Measurements from ENCODE around the gene USHBP1.
A peak's percentile ranks its signal among the peaks of the same experiment; 100 is the strongest.

The USHBP1 gene, protein sequence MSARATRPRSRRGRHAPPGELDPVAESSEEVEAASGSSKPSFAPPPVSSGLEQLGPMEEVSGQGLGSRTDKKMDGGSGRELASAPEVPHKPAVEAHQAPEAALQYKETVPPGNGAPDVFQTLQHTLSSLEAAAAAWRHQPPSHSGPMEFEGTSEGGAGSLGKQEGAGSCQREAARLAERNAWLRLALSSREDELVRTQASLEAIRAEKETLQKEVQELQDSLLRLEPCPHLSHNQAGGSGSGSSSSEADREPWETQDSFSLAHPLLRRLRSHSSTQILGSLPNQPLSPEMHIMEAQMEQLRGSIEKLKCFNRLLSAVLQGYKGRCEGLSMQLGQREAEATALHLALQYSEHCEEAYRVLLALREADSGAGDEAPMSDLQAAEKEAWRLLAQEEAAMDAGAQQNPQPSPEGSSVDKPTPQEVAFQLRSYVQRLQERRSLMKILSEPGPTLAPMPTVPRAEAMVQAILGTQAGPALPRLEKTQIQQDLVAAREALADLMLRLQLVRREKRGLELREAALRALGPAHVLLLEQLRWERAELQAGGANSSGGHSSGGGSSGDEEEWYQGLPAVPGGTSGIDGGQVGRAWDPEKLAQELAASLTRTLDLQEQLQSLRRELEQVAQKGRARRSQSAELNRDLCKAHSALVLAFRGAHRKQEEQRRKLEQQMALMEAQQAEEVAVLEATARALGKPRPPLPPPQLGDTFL

DNA sequence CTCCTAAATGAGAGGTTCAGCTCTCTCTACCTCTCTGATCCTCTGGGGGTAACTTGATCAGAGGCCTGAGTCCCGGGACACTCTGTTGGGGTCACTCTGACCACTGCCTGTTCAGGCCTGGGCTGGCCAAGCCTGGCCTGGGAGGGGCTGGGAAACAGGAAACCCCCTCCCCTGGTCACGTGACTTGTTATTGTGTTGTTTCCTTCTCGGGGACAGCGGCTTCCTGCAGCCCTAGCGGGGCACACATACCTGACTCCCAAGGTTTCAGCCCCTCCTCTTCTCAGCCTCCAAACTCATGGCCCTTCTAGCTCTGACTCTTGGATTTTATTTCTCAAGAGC lies at the start of gene USHBP1:
USHBP1 (minus strand) TSS at position 105 of the 339 bp plus-strand sequence. CDS start 446 bp downstream, outside the sequence.
- no peak for DNase-seq

DNA sequence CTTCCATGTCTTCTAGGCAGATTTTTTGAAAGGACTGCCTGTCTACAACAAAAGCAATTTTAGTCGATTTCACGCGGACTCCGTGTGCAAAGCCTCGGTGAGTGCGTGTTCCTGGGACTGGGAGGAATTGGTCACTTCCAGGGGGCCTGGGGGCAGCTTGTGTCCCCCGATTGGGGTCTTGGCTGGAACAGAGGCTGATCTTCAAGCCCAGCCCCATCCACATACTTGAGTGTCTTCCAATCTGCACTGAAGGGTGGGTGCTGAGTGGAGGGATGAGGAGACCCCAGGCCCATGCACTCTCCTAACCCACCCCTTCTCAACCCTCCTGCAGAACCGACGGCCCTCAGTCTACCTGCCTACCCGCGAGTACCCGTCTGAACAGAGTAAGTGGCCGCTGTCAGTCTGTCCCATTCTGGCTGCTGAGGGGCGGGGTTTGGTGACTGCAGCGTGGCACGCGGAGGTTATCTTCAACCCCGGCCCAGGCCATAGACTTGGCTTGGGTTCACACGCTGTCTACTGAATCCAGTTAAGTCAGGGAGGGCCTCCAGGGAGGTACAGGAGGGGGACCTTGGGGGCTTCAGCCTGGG lies 49.6 kb upstream of the USHBP1 start:
- DNase-seq = no peak

DNA sequence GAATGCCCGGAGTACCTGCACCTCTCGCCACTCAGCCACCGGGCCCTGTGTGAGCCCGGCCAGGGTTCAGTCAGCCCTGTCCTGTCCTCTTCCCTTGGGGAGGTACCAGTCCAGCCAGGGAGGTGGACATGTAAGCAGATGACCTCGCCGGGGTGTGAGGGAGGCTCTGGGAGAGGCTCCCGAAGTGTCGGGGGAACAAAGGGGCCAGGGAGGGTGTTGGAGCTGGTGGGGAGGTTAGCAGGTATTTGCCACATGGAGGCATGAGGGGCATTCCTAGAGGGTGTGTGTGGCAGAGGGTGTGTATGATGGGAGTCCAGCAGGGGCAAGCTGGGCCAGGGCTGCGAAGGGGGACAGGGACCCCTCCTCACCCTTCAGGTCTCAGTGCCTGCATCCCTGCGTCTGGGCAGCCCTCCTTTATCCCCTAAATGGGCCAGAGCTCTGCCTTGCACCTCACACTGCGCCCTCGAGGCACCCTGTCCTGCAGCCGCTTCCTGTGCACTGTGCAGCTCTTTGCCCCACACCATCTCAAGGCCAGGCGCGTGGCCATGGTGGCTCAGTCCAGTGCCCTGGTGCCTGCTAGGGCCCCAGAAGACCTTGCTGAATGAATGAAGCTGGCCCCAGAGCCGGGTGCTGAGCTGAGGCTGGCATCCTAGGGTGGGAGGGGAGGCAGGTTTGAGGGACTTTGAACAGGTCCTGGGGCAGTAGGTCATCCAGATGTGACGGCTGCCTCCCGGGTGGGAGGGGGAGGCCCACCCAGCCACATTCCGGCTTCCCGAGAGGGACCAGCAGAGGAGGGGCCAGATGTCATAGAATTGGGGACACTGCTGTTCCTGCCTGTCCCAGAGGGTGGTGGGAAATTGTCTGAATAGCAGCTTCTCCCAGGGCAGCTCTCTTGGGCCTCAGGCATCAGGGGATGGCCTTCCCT lies 47.9 kb upstream of the USHBP1 start:
- DNase-seq = no peak

DNA sequence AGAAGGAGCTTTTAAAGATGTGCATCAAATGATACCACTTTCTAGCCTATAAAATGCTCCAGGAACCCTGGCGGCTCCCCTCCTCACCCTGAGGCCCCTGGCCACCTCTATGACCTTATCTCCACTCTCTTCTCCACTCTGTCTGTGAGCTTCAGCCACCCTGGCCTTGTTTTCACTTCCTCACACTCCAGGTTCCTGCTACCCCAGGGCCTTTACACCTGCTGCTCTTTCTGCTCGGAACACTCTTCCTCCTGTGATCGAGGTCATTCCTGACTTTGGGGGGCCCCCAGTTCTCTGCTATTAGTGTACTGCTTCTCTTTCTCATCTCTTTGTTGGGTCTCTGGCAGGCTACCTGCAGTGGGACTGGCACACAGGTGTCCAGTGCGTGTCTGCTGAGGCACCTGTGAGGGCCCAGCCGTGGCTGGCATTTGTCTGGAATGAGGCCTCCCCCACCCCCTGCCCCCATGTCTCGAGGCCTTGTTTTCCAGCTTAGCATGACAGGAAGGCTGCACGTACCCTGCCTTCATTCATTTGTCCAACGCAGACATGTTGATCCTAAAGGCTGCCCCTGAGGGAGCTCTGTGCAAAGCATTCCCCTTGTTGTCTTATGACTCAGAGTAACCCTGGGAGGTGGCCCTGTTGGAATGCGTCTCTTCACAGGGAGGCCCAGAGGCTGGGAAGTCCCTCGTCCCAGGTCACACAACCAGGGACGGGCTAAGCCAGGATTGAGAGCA lies 47.1 kb upstream of the USHBP1 start:
- no peak for DNase-seq

DNA sequence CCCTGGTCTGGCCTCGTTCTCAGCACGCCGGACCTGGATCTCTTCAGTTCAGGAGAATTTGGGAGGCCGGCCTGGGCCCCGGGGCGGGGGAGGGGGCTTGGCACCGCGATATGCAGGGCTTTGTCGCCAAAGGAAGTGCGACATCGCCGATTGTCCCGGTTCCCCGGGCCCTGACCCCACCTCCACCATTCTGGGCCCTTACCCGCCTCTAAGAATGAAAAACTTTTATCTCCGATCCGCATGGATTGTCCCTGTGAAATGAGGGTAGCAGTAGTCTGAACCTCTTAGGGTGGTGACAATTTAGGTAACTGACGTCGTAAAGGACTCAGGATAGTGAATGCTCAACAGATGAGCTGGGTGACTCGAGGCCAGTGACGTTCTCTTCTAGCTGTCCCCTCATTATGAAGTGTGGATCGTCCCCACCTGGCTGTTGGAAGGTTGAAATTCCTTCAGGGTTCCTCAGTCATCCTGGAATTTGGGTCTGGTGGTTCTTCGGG lies 45.5 kb upstream of the USHBP1 start:
- DNase-seq = no peak

DNA sequence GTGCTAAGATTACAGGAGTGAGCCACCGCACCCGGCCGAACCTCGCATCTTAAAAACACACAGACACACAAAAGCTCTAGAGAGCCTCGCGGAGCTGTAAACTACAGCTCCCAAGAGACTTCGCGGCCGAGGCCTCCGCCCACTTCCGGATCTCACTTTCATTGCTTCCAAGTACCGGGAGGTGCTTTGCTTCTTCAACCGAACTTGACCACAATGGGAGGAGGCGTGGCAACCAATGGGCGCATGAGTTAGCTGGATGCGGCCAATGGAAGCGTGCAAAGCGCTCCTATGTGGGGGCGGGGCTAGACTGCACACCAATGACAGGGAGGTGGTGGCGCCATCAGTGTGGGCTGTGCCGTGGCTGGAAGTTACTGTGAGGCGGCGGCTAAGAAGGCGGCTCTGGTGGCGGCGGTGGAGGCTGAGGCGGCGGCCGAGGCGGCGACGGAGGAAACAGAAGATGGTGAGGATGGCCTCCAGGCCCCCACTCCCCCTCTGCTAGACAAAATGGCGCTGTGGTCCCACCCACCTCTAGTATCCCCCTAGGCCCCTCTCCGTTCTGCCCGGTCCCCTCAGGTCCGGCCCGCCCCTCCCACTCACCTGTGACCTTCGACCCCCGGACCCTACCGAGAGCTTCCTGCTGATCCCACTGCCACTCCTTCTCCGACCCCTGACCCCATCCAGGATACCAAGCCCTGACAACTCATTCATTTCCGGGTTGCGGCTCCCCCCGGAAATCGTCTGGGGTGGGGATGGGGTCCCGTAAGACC lies 44.8 kb upstream of the USHBP1 start, which contains the start of gene DDA1:
DDA1 (plus strand) TSS at position 366 of the 767 bp plus-strand sequence; CDS start at position 458, 92 bp downstream.
- peak; percentile 96 for DNase-seq

DNA sequence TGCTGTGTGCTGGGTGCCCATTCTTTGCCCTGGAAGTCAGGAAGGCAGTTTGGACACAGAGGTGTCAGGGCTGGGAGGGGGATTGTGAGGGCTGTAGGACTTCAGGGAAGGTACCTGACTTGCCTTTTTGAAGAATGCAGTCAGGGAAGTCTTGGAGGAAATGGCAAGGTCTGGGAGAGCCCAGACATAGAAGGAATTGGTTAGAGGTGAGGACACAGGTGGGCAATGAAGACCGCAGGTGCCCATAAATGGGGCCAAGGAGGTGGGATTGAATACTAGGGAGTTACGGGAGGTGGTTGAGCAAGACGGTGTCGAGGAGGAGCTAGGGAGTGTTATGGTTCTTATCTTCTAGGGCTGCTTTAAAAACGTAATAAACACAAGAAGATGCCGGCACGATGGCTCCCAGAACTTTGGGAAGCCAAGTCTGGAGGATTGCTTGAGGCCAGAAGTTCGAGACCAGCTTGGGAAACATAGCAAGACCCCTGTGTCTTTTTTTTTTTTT lies 43.4 kb upstream of the USHBP1 start:
- no peak for DNase-seq

DNA sequence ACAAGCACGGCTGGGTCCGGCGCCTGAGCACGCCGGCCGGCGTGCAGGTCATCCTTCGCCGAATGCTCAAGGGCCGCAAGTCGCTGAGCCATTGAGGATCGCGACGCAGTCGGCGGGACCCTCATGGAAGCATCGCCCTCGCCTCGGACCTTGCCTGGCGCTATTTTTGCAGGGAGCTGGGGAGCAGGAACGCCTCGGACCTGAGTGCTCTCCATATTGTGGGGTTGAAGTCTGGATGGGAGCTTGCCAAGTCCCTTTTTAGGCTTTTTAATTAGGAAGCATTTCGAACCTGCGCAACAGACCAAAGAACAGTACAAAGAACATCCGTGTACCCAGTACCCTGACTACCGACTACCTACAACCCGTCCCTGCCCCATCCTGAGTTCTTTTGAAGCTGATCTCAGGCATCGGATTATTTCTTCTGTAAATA lies 41.8 kb upstream of the USHBP1 start:
- DNase-seq = no peak

DNA sequence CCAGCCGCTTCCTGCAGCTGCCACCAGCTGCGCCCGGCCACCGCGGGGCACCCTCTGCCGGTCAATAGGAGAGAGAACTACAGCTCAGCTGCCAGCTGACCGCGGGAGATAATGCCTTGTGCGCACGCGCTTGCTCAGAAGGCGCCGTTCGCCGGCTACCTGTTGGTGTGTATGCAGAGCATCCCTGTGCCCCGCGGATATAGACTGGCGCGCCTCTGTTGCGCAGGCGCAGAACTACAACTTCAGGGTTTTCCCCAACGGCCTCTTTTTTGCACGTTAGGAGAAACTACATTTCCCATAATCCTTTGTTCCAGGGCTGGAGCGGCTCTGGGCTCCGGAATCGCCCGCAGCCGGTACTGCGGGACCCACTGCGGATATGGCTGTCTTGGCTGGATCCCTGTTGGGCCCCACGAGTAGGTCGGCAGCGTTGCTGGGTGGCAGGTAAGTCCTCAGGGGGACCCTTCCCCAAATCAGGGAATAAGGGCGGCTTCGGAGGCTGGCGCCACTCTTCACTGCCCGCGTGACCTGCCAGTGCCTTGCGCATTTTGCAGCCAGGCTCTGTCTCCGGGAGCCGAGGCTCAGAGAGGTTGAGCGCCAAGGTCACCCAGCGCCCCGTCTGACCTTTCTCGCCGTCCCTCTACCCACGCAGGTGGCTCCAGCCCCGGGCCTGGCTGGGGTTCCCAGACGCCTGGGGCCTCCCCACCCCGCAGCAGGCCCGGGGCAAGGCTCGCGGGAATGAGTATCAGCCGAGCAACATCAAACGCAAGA lies 41.2 kb upstream of the USHBP1 start, which contains the start of gene MRPL34:
MRPL34 (plus strand) TSS at position 356 of the 768 bp plus-strand sequence; CDS start at position 377, 21 bp downstream.
- peak; percentile 96 for DNase-seq

DNA sequence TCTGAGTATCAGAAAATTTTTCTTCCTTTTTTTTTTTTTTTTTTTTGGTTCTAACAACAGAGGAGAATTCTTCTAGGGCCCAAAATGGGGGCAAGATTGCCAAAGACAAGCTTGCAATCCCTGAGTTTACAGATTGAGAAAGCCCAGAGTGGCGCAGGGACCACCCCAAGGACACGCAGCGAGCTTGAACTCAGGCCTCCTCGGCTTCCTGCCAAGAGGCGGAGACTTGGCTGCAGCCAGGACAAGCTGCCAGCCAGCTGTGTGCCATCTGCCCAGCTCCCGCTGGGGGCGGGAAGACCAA lies 40.6 kb upstream of the USHBP1 start:
- DNase-seq = no peak

DNA sequence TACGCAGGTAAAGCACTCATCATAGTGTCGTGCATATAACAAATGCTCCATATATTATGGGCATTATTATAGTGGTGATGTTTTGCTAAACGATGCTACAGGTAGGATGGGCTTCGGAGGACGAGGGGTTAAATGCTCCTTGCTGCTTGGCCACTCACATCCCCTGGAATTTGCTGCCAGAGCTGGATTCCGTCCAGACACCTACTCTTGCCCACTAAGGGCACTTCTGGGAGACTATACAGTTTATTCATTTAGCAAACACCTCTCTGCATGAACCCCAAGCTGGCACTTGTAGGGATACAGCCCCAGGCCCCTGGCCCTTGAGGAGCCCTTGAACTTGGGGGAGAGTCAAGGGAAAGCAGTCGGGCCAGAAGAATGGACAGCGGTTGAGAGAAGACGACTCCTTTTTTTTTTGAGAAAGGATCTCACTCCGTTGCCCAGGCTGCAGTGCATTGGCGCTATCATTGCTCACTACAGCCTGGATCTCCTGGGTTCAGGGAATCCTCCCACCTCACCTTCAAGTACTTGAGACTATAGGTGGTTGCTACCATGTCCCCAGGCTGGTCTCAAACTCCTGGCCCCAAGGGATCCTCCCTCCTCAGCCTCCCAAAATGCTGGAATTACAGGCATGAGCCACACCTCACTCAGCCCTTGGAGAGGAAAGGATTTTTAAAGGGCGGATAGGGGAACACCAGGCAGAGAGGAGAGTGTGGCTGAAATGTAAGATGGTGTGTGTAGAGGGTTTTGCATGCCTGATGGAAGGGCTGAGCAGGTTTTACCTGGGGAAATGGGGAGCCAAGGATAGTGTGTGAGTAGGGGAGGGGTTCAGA lies 40.1 kb upstream of the USHBP1 start:
- no peak for DNase-seq

DNA sequence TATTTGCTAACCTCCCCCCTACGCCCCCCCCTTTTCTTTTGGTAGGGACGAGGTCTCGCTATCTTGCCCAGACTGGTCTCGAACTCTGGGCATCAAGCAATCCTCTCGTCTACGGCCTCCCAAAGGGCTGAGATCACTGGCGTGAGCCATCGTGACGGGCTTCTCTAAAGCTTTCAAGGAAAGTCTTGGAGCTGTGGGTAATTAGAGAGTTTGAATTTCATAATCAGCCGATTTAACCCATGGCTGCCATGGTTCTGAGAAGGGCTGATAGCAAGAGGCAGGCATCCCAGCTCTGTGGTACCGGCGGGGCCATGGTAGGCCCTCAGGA lies 39.4 kb upstream of the USHBP1 start:
- no peak for DNase-seq

DNA sequence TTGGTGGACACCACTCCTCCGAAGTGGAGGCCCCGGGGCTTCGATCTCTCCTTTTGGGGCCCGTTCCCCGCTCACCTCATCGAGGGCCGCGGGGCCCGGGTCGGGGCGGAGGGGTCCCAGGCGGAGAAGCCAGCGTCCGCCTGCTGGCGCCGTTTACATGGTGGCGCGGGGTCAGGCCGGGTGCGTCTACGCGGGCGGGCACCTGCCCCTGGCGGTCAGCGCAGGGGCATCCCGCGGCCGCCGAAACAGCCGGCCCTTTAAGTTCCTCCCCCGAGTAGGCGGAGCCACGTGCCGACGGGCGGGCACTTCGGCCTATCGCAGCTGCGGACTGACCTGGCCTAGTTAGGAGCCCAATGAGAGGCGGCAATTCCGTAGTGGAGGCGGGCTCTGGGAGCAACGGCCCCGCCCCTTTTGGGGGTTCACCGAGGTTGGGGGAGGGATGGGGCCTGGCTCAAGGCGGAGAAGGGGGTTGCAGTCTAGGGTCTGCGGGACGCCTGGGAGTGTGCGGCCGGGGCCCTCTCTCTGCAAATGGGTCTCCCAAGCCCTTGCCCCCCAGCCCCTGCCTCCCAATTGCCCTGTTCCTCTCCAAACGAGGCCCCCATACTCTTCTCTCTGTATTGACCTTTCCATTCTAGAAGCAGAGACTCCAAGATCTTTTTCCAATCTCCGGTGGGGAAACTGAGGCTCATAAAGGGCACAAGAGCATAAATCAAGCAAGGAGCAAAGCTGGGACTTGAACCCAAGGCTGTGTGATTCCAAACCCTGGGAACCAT lies 38.8 kb upstream of the USHBP1 start, which contains the start of gene ABHD8:
ABHD8 (minus strand) TSS at position 259 of the 773 bp plus-strand sequence. CDS start 1,809 bp downstream, outside the sequence.
- DNase-seq = peak; percentile 95

DNA sequence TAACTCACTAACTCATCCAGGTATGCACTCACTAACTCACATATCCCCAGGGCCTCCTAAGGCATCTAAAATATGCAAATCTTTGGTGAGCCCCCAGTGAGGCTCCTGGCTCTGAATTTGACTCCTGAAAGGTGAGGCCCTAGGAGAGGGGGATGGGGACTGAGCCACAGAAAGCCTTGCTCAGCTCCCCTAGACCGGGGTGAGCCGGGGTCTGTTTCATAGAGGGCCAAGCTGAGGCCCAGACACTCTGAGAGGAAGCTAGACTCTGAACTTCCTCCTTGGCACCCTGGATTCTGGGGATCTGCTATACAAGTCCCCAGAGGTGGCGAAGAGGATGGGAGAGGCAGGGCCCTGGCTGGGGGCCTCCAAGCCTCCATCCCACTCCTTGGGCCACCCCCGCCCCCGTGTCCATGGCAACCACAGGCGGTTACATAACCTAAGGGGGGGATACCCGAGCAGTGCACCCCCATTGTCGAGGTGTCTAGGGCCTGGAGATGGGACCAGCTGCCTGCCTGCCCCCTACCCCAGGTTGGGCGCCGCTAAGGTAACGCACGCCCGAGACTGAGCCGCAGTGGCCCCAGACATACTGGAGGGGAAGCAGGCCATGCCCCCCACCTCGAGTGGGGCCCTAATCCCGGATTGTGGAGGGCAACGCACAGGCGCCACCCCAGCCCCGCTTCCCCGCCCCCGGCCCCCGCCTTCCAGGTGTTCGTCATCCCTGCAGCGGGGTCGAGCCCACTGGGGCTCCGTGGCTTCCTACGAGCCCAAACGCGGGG lies 38.0 kb upstream of the USHBP1 start:
- DNase-seq = no peak

DNA sequence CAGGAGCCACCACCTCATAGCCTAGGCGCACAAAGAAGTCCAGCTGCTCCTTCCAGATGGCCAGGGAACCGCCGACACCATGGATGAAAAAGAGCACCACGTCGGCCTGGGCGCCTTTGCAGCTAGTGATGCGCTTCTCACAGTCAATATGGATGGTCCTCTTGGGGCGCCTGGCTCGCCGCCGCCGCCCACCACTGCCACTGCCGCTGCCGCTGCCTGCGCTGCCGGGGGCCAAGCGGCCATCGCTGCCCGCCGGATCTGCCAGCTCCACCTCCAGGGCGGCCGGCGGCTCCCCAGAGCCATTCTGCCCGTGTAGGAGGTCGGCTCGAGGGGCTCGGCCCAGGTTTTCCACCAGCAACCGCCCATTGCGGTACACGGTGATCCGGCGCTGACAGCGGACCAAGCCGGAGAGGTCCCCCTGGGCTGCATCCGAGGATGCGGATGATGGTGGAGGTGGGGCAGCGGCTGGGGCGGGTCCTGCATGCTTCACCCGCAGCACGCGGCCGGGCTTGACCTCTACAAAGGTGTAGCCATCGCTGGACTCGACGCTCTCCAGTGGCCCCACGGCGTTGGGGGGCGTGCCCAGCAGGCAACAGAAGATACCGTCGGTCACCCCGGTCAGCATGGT lies 36.6 kb upstream of the USHBP1 start:
- no peak for DNase-seq

DNA sequence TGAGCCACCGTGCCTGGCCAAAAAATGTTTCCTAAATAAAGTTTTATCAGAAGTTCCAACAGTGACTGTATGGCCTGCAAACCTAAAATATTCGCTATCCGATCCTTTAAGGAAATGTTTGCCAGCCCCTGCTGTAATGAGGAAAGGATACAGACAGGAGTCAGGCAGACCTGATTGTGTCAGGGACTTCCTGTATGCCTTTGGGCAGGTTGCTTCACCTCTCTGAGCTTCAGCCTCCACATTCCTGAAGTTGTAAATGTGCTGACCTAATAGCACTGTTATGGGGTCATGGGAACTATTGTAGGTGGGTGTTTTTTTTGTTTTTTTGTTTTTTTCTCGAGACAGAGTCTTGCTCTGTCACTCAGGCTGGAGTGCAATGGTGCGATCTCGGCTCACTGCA lies 32.4 kb upstream of the USHBP1 start:
- no peak for DNase-seq

DNA sequence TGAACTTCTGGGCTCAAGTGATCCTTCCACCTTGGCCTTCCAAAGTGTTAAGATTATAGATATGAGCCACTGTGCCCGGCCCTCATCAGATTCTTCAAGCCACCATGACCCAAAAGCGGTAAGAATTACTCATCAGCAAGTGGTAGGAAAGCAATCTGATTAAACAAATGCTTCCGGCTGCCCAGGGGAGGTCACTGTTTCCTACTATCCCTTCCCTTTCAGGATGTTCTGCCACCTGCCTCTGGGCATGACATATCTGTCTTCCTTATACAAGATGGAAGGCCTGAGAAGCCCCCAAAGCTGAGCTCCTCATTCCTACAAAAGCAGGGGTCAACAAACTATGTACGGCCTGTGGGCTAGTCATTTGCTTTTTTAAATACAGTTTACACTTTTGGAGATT lies 31.7 kb upstream of the USHBP1 start:
- no peak for DNase-seq

All from activated CD8-positive, alpha-beta memory T cell treated with anti-CD3 and anti-CD28 coated beads, Interleukin-2, amount 50 U/mL, for 48 hours (primary cell).